Loucy (cell line): Measurements from ENCODE around the gene PARVA.

Experiments used
- EZH2phosphoT487 ChIP-seq: fragments of 200-600 bp; IDR thresholded peaks from 2 replicates; pipeline ENCODE4 v1.6.1; 2018; ENCODE audit warnings: antibody characterized with exemption, mild to moderate bottlenecking, moderate library complexity, borderline replicate concordance
- TF ChIP-seq, protein P1 (sequence below): fragments of 200-600 bp; sonication (generic); conservative IDR thresholded peaks from 2 replicates; pipeline ENCODE4 v1.5.1; 2014; ENCODE audit warnings: mild to moderate bottlenecking, antibody characterized with exemption, low read length

- TF ChIP-seq, protein P1, sequence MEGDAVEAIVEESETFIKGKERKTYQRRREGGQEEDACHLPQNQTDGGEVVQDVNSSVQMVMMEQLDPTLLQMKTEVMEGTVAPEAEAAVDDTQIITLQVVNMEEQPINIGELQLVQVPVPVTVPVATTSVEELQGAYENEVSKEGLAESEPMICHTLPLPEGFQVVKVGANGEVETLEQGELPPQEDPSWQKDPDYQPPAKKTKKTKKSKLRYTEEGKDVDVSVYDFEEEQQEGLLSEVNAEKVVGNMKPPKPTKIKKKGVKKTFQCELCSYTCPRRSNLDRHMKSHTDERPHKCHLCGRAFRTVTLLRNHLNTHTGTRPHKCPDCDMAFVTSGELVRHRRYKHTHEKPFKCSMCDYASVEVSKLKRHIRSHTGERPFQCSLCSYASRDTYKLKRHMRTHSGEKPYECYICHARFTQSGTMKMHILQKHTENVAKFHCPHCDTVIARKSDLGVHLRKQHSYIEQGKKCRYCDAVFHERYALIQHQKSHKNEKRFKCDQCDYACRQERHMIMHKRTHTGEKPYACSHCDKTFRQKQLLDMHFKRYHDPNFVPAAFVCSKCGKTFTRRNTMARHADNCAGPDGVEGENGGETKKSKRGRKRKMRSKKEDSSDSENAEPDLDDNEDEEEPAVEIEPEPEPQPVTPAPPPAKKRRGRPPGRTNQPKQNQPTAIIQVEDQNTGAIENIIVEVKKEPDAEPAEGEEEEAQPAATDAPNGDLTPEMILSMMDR, result no peak
- TF ChIP-seq EZH2phosphoT487, result no peak
Measured at GRCh38 chr11:12459865-12460444, 82.6 kb downstream of the PARVA start.
